ENCODE measurements around the gene MFSD12.
"Not testable (repeated sequence)": the region's sequence is repeated elsewhere in the genome, so short reads cannot be mapped to it uniquely, and the experiment has no call there.

MFSD12 gene

GRCh38 chr19:3522421-3523360 is 34.7 kb downstream of the MFSD12 start:
- no peak for DNase-seq

- no peak for DNase-seq
These were observed 36.3 kb downstream of the MFSD12 start for GRCh38 chr19:3521104-3521445.

- DNase-seq = no peak
These were observed 37.0 kb downstream of the MFSD12 start for GRCh38 chr19:3520166-3521103.

GRCh38 chr19:3519126-3519525 is 38.3 kb downstream of the MFSD12 start:
- DNase-seq = no peak

GRCh38 chr19:3518659-3519058 is 38.7 kb downstream of the MFSD12 start:
- no peak for DNase-seq

- DNase-seq = no peak
These were observed 39.1 kb downstream of the MFSD12 start for GRCh38 chr19:3518255-3518654.

- DNase-seq = no peak
These were observed 39.7 kb downstream of the MFSD12 start for GRCh38 chr19:3517638-3518037.

- no peak for DNase-seq
These were observed 40.6 kb downstream of the MFSD12 start for GRCh38 chr19:3516675-3517207.

- DNase-seq = peak; percentile 71
These were observed 41.4 kb downstream of the MFSD12 start for GRCh38 chr19:3515891-3516422.

- peak; percentile 24 for DNase-seq
These were observed 42.5 kb downstream of the MFSD12 start for GRCh38 chr19:3514930-3515329.

- DNase-seq = no peak
These were observed 43.9 kb downstream of the MFSD12 start for GRCh38 chr19:3513229-3514140.

GRCh38 chr19:3512562-3513228 is 44.7 kb downstream of the MFSD12 start:
- DNase-seq = no peak

GRCh38 chr19:3511506-3512251 is 45.7 kb downstream of the MFSD12 start:
- DNase-seq = no peak

GRCh38 chr19:3510727-3511126 is 46.7 kb downstream of the MFSD12 start:
- DNase-seq = no peak

GRCh38 chr19:3509566-3509989 is 47.8 kb downstream of the MFSD12 start:
- no peak for DNase-seq

- DNase-seq = no peak
These were observed 48.4 kb downstream of the MFSD12 start for GRCh38 chr19:3508771-3509535.

GRCh38 chr19:3508121-3508661 is 49.2 kb downstream of the MFSD12 start:
- DNase-seq = not testable (repeated sequence)

- no peak for DNase-seq
These were observed 49.8 kb downstream of the MFSD12 start for GRCh38 chr19:3507371-3508120.
